ENCODE results near the gene ARHGAP1. TPM values are rescaled to one million over a fixed set of nuclear protein-coding genes. Genes with fewer than 3 reads are reported as not detected.

ARHGAP1 gene
- total and polyA plus RNA-seq, 9 of the 15 experiments (the other 6 are each of a cell fraction or from before 2014, with no cell fraction given) = 3.6 to 30.4 (median 8.2) TPM

GRCh38 chr11:46700241-46701077 is at the start of gene ARHGAP1, which contains the start of gene ZNF408 (continued):
- TF ChIP-seq POLR2G (IDR thresholded peaks at IDR 0.05; ENCODE audit: low read depth, low read length) = peak; percentile 99
- TF ChIP-seq NR3C1 (CRISPR knock-in tag; IDR thresholded peaks at IDR 0.05) = no peak
- TF ChIP-seq NFYB (IDR thresholded peaks at IDR 0.05; ENCODE audit: extremely low read depth, insufficient read length) = no peak
- no peak for TF ChIP-seq BRF1 (IDR thresholded peaks at IDR 0.05; ENCODE audit: borderline replicate concordance, extremely low read depth, insufficient read length)
- peak; percentile 69; the same call in 1 of the 2 replicates for TF ChIP-seq USF1 (CRISPR knock-in tag; IDR thresholded peaks at IDR 0.05)
- no peak for TF ChIP-seq RERE (CRISPR knock-in tag; IDR thresholded peaks at IDR 0.05; ENCODE audit: borderline replicate concordance)
- TF ChIP-seq SREBF1 (IDR thresholded peaks at IDR 0.05; ENCODE audit: borderline replicate concordance, low read depth, low read length) = 0 out of 2 replicates have a peak, but pooled peaks have one; percentile 65
- TF ChIP-seq TCF7 (IDR thresholded peaks at IDR 0.05; ENCODE audit: borderline replicate concordance) = 0 out of 2 replicates have a peak, but pooled peaks have one; percentile 27
- no peak for TF ChIP-seq SMARCB1 (IDR thresholded peaks at IDR 0.05; ENCODE audit: insufficient read length, low read depth)
- TF ChIP-seq BCLAF1 (IDR thresholded peaks at IDR 0.05; ENCODE audit: borderline replicate concordance in 1 of 2, control insufficient read depth in 1 of 2, low read depth in 2 of 2, low read length in 1 of 2) = peak in 1 of 2 experiments; percentile 80; a peak in 2 of 4 replicates
- TF ChIP-seq TBL1XR1 (IDR thresholded peaks at IDR 0.05; ENCODE audit: low read length in 2 of 2) = peak; percentile 20 to 76; a peak in 2 of 4 replicates
- TF ChIP-seq FUS (optimal IDR thresholded peaks at IDR 0.05; ENCODE audit: low read depth, low read length) = no peak
- TF ChIP-seq SIN3B (IDR thresholded peaks at IDR 0.05; ENCODE audit: low read depth) = peak; percentile 98
- TF ChIP-seq ZFPM2 (CRISPR knock-in tag; IDR thresholded peaks at IDR 0.05) = no peak
- no peak for TF ChIP-seq THRA (IDR thresholded peaks at IDR 0.05)
